Measurements from ENCODE around the gene SLC19A1. TPM values are rescaled to one million over a fixed set of nuclear protein-coding genes. Genes with fewer than 3 reads are reported as not detected.

SLC19A1 gene
- total RNA-seq, 4 donors from 2014 or later, result 7.6 to 12.8 (median 10.3) TPM; not detected in 1

GRCh38 chr21:45464309-45464708, 77.9 kb downstream of the SLC19A1 start:
- Histone ChIP-seq H3K36me3 (no peaks in the 10 kb centered on the region), H3K27ac (no peak overlapping the region), H3K4me1 (no peaks in the 10 kb centered on the region), H3K27me3 (no peaks in the 10 kb centered on the region), H3K9me3 (no peaks in the 10 kb centered on the region), H3K4me3 (no peak overlapping the region)
- no peak for DNase-seq
- intact Hi-C loops (cut with DNase I; ENCODE audit: low total_unique reads), result no loop called here
- no peak for TF ChIP-seq CTCF (IDR thresholded peaks at IDR 0.05)

DNA sequence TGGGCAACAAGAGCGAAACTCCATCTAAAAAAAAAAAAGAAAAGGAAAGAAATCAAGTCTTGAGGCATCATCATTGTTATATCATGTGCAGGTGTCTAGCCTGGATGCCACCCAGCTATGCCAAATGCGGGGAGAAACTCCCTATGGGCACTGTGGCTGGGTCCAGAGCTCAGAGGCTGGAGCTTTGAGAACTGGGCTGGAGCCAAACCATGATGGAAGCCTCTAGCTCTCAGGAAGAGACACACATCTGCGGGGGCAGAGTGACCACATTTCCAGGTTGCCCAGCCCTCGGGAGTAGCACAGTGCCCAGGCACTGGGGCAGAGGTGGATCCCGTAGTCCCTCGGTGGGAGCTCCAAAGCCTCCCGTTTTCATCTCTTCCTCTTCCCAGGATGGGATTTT, 78.4 kb downstream of the SLC19A1 start:
- Histone ChIP-seq H3K27ac (no peak overlapping the region), H3K4me1 (no peaks in the 10 kb centered on the region), H3K4me3 (no peak overlapping the region), H3K9me3 (no peaks in the 10 kb centered on the region), H3K27me3 (no peaks in the 10 kb centered on the region), H3K36me3 (no peaks in the 10 kb centered on the region)
- intact Hi-C loops (cut with DNase I; ENCODE audit: low total_unique reads), result no loop called here
- TF ChIP-seq POLR2A (IDR thresholded peaks at IDR 0.05) (no peak), CTCF (IDR thresholded peaks at IDR 0.05) (no peak)
- no peak for DNase-seq

- H3K27me3 ChIP-seq, result no peaks in the 10 kb centered on the region
- TF ChIP-seq CTCF (IDR thresholded peaks at IDR 0.05) (no peak), POLR2A (IDR thresholded peaks at IDR 0.05) (no peak)
- intact Hi-C loops (cut with DNase I; ENCODE audit: low total_unique reads), result no loop called here
- no peak for DNase-seq
- H3K27ac ChIP-seq, result no peak overlapping the region
- no peaks in the 10 kb centered on the region for H3K36me3 ChIP-seq
- H3K9me3 ChIP-seq, result no peaks in the 10 kb centered on the region
- H3K4me3 ChIP-seq, result no peak overlapping the region
- H3K4me1 ChIP-seq, result no peaks in the 10 kb centered on the region
Measured at GRCh38 chr21:45461806-45462341, 80.4 kb downstream of the SLC19A1 start.

GRCh38 chr21:45461369-45461750, 80.9 kb downstream of the SLC19A1 start:
- TF ChIP-seq POLR2A (IDR thresholded peaks at IDR 0.05), result no peak
- TF ChIP-seq CTCF (IDR thresholded peaks at IDR 0.05), result no peak
- no peak for DNase-seq
- no peak overlapping the region for H3K4me3 ChIP-seq
- no peak overlapping the region for H3K27ac ChIP-seq
- H3K4me1 ChIP-seq, result peaks cover 3 to 4% of the 10 kb centered on the region in 2 donors
- H3K36me3 ChIP-seq, result no peaks in the 10 kb centered on the region
- intact Hi-C loops (cut with DNase I; ENCODE audit: low total_unique reads), result no loop called here
- H3K27me3 ChIP-seq, result no peaks in the 10 kb centered on the region
- no peaks in the 10 kb centered on the region for H3K9me3 ChIP-seq

GRCh38 chr21:45460611-45461368, 81.5 kb downstream of the SLC19A1 start:
- intact Hi-C loops (cut with DNase I; ENCODE audit: low total_unique reads), result no loop called here
- Histone ChIP-seq H3K27me3 (no peaks in the 10 kb centered on the region), H3K4me1 (peaks cover 6 to 10% of the 10 kb centered on the region in 2 donors), H3K4me3 (no peak overlapping the region), H3K27ac (no peak overlapping the region), H3K9me3 (no peaks in the 10 kb centered on the region), H3K36me3 (no peaks in the 10 kb centered on the region)
- TF ChIP-seq POLR2A (IDR thresholded peaks at IDR 0.05) (no peak), CTCF (IDR thresholded peaks at IDR 0.05) (no peak)
- no peak for DNase-seq
